Skeletal muscle cell (primary cell): ENCODE results near the gene RHOF.

Source experiments
- DNase-seq: peaks from one replicate; pipeline ENCODE4 v3.0.0-alpha.2; 2010; ENCODE audit warnings: low read depth
- H3K4me3 ChIP-seq: 2 replicates; pipeline ENCODE4 v1.5.1; 2011; ENCODE audit warnings: low read depth, mild to moderate bottlenecking, control low read depth, low read length, moderate library complexity

RHOF gene

DNA sequence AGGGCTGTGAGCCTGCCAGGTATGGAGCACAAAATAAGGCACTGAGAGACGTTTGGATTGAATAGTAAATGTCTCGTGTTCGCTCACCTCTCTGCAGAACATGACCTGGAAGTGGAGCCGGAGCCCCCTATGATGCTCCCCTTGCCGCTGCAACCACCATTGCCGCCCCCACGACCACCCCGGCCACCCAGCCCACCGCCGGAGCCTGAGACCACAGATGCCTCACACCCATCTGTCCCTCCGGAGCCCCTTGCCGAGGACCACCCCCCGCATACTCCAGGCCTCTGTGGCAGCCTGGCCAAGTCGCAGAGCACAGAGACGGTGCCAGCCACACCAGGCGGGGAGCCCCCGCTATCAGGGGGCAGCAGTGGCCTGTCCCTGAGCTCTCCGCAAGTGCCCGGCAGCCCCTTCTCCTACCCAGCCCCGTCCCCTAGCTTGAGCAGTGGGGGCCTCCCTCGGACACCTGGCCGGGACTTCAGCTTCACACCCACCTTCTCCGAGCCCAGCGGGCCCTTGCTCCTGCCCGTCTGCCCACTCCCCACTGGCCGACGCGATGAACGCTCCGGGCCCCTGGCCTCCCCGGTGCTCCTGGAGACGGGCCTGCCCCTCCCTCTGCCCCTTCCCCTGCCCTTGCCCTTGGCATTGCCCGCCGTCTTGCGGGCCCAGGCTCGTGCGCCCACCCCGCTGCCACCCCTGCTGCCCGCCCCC is 29.1 kb upstream of the RHOF start:
- DNase-seq = no peak
- H3K4me3 ChIP-seq = no peak overlapping the region

DNA sequence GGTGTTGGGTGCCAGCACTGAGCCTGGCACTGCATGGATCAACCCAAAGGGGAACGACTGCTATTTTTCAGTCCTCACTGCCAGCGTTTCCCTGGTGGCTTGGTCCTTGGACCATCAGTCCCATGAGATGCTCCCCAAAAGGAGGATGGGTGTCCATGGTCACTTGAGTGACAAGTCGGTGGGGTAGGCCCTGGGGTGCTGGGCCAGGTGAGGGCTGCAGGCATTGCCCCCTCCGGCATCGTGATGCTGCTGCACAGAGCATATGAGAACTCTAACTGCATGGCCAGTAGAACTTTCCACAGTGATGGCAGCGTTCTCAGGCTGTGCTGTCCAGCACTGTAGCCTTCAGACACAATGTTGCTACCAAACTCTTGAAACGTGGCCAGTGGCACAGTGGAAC is 26.6 kb upstream of the RHOF start:
- no peak overlapping the region for H3K4me3 ChIP-seq
- DNase-seq = no peak

DNA sequence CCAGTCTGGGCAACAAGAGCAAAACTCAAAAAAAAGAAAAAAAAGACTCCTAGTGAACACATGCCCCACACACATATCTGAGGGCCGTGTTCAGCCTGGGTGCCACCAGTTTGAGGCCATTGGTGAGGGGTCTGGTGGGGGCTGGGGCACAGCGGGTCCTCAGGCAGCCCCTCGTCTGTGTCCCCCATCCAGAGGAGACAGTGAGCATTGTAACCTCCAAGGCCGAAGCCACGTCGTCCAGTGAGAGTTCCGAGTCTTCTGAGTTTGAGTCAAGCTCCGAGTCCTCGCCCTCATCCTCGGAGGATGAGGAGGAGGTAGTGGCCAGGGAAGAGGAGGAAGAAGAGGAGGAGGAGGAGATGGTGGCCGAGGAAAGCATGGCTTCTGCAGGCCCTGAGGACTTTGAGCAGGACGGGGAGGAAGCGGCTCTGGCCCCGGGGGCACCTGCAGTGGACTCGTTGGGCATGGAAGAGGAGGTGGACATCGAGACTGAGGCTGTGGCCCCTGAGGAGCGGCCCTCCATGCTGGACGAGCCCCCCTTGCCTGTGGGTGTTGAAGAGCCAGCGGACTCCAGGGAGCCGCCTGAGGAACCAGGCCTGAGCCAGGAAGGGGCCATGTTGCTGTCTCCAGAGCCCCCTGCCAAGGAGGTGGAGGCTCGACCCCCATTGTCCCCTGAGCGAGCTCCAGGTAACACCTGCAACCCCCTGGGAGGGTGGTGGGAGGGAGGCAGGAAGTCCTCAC is 25.9 kb upstream of the RHOF start:
- H3K4me3 ChIP-seq = no peak overlapping the region

DNA sequence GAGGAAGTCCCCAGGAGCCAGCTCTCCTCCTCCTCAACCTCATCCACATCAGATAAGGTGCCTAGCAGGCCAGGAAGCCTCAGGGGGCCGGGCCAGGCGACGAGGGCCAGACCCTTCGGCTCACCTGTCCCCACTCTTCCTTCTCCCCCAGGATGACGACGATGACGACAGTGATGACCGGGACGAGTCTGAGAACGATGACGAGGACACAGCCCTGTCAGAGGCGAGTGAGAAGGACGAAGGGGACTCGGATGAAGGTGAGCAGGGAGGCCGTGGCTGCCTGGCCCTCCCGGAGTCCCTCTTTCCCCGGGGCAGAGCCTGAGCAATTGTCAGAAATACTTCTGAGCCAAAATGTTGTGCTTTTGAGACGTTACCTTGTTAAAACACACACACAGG is 24.2 kb upstream of the RHOF start:
- no peak overlapping the region for H3K4me3 ChIP-seq
- DNase-seq = no peak

More for the DNA sequence above, 25.9 kb upstream of the RHOF start:
- no peak for DNase-seq

DNA sequence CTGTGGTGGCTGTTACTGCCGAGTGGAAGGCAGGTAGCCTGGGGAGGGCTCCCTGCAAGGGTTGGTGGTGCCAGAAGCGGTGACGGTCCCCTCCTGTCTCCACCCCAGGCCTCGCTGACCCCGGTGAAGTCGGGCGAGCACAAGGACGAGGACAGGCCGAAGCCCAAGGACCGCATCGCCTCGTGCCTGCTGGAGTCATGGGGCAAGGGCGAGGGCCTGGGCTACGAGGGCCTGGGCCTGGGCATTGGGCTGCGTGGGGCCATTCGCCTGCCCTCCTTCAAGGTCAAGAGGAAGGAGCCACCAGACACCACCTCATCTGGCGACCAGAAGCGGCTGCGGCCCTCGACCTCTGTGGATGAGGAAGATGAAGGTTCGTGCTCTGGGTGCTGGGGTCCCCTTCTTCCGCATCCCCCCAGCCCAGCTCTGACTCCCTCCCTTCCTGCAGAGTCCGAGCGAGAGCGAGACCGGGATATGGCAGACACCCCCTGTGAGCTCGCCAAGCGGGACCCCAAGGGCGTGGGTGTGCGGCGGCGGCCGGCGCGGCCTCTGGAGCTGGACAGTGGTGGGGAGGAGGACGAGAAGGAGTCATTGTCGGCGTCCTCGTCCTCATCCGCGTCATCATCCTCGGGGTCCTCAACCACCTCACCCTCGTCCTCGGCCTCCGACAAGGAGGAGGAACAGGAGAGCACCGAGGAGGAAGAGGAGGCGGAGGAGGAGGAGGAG is 23.6 kb upstream of the RHOF start:
- H3K4me3 ChIP-seq = no peak overlapping the region
- no peak for DNase-seq

DNA sequence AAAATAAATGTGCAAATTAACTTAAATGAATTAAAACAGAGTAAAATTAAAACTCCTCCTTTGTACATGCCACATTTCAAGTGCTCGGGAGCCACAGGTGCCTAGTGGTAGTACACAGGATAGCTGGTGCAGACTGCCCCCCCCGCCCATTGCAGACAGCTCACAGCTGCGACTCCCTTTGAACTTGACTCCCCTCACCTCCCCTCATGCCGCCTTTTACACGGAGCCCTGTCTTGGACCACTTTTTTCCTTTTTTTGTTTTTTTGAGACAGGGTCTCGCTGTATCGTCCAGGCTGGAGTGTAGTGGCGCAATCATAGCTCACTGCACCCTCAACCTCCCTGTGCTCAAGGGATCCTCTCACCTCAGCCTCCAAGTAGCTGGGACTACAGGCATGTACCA is 21.8 kb upstream of the RHOF start:
- DNase-seq = no peak
- no peak overlapping the region for H3K4me3 ChIP-seq

DNA sequence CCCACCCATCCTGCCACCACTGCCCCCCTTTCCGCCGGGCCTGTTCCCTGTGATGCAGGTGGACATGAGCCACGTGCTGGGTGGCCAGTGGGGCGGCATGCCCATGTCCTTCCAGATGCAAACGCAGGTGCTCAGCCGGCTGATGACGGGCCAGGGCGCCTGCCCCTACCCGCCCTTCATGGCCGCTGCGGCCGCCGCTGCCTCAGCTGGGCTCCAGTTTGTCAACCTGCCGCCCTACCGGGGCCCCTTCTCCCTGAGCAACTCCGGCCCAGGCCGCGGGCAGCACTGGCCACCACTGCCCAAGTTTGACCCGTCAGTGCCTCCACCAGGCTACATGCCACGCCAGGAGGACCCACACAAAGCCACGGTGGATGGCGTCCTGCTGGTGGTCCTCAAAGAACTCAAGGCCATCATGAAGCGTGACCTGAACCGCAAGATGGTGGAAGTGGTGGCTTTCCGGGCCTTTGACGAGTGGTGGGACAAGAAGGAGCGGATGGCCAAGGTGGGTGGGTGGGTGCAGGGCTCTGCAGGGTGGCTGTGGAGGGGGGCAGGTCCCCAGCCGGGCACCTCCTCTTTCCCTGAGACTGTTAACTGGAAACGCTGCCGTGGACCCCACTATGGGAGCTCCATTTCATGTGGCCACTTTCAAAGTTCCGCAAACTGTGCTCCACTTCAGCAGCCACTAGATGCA is 21.1 kb upstream of the RHOF start:
- DNase-seq = no peak
- no peak overlapping the region for H3K4me3 ChIP-seq

DNA sequence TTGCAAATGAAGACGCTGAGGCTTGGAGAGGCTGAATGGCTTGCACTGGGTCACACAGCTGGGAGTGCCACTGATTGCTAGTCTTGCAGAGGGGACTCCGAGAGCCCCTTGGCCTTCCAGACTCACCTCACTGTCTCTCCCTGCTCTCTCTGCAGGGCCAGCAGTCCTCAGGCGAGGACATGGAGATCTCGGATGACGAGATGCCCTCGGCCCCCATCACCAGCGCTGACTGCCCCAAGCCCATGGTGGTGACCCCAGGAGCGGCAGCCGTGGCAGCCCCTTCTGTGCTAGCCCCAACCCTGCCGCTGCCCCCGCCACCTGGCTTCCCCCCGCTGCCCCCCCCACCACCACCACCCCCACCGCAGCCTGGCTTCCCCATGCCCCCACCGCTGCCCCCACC is 20.5 kb upstream of the RHOF start:
- no peak for DNase-seq
- no peak overlapping the region for H3K4me3 ChIP-seq

DNA sequence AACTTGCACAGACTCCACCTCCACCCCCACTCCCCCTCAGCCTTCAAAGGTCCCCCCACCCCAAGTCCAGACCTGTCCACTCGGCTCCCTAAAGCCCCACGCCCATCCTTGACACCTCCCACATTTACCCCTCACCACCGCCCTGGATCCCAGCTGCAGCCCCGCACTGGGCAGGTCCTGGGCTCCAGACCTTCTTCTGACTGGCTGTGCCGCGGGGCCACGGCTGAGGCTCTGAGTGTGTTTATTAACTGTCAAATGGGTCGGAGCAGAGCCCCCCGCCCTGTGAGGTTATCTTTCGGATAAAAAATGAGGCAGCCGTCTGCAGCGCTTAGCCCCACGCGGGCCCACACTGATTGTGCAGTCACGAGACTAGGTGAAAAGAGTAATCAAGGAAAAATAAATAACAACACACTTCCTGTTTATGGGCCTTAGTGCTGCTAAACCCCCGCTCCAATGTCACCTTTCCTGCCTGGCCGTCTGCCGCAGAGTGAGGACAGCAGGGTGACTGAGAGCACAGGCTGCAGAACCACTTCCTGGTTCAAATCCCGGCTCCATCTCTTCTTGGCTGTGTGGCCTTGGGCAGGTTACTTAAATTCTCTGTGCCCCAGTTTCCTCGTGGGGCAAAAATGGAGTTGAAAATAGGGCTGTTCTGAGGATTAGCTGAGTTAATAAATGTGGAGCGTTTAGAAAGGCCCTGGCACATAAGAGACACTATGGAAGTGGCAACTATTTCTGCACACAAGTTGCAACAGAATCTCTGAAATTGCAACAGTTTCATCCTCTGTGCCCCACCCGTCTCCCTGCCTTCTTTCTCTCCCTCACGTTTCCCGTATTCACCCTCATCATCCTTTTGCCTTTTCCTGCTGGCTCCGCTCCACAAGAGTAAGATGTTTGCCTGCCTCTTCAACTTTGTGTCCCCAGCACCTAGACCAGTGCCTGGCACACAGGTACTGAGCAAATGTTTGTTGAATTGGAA is 19.7 kb upstream of the RHOF start:
- H3K4me3 ChIP-seq = peak overlapping the region; percentile 54
- DNase-seq = no peak

DNA sequence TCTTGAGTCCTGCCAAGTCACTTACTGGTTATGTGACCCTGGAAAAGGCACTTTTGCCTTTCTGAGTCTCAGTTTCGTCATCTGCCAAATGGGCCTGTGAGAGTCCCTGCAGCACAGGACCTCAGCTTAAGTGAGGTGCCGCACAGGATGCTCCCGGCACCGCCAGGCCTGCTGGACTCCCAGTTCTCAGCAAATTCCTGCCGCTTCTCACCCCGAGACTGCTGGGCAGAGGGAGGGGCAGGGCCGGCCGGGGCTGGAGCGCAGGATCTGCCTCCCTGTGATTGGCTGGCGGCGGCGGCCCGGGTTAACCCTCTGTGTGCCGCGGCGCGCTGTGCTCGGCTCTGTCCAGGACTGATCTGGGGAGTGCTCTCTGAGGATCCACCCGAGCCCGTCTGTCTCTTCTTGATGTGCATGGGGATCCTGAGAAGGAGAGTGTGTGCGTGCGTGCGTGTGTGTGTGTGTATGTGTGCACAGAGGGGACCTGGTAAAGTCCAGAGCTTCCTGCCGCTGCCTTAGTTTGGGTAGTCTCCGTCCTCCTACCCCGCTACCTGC is 18.9 kb upstream of the RHOF start:
- DNase-seq = no peak
- H3K4me3 ChIP-seq = peak overlapping the region; percentile 54

DNA sequence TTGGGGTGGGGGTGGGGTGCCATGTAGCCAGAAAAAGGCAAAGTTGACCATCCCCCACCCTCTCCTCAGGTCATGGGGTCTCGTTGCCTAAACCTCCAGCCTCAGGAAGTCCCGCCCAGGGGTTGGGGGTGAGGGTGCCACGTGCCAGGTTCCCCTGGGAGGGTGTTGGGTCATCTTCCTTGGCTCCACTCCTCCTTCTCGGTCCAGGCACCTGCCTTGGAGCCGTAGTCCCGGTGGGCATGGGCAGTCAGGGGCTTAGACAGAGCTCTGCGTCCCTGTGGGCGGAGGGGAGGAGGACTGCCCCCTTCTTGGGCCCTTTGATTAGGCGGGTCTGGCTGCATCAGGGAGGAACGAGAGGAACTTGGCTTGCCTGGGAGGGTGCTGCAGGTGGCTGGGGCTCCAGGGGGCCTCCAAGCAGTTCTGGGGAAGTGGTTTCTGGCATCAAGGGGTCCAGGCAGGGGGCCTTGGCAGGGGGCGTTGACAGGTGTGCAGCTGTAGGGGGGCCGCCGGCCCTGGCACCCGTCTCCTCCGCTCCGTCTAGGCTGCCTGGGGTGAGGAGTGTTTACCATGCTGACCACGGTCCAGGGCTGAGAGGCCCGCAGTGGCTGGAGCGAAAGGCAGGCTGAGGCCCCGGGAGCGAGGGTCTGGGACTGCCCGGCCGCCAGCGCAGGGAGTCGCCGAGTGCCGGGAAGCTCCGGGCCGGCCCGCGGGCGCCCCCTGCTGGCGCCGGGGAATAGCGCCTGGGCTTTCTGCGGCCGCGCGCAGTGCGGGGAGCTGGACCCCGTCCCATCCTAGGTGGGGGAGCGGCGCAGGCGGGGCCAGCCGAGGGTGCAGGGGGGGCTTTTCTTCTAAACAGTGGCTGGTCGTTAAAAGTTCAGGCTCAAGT is 18.2 kb upstream of the RHOF start:
- DNase-seq = no peak
- peak overlapping the region; percentile 54 for H3K4me3 ChIP-seq

DNA sequence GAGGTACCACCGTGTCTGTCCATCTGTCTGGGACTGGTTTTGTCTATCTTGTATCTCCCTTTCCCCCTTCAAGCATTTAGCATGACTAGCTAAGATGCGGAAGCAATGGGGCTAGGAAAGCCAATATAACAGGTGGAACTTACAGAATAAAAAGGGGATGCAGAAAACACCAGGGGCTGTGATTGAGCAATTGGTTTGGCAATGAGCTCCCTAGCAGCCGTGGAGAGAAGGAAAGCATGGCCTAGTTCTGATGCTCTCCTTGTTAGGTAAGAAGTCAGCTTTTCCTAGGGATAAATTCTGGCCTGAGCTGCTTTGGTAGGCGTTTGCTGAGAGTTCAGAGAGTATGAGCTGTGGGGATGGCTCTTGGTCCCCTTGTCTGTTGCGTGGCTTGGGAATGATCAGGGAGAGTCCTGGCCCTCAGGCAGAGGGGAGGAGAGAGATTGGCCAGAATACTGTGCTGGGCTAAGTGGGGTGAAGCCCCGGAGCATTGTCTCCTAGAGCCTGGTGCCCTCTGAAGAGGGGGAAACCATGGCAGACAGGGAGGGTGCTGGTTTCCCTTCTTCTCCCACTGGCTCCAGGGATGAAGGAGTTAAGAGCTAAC is 17.4 kb upstream of the RHOF start:
- DNase-seq = no peak
- H3K4me3 ChIP-seq = peak overlapping the region; percentile 54

DNA sequence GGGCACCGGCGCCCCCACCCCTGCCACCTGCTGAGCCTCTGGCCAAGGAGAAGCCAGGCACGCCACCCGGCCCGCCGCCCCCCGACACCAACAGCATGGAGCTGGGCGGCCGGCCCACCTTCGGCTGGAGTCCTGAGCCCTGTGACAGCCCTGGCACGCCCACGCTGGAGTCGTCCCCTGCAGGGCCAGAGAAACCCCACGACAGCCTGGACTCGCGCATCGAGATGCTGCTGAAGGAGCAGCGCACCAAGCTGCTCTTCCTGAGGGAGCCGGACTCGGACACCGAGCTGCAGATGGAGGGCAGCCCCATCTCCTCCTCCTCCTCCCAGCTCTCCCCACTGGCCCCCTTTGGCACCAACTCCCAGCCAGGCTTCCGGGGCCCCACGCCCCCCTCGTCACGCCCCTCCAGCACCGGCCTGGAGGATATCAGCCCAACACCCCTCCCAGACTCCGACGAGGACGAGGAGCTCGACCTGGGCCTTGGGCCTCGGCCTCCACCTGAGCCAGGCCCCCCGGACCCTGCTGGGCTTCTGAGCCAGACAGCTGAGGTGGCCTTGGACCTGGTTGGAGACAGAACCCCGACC is 16.8 kb upstream of the RHOF start:
- H3K4me3 ChIP-seq = no peak overlapping the region
- no peak for DNase-seq

DNA sequence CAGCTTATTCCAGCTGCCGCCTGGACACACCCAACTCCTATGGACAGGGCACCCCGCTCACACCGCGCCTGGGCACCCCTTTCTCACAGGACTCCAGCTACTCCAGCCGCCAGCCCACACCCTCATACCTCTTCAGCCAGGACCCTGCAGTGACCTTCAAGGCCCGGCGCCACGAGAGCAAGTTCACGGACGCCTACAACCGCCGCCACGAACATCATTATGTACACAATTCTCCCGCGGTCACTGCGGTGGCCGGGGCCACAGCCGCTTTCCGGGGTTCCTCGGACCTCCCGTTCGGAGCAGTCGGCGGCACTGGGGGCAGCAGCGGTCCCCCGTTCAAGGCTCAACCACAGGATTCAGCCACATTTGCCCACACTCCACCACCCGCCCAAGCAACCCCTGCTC is 16.2 kb upstream of the RHOF start:
- DNase-seq = no peak
- no peak overlapping the region for H3K4me3 ChIP-seq

DNA sequence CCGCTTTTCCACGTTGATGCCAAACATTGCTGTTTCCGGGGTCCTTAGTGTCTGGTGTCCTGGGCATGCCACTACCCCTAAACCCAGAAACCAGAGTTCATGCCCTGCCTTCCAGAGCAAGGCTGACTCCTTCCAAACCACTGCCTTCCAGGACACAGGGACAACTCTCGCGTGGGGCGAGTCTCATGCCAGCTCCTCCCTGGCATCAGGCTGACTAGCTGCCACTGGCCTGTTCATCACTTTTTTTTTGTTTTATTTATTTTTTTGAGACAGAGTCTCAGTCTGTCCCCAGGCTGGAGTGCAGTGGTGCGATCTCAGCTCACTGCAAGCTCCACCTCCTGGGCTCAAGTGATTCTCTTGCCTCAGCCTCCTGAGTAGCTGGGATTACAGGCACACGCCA is 15.1 kb upstream of the RHOF start:
- no peak for DNase-seq
- no peak overlapping the region for H3K4me3 ChIP-seq

DNA sequence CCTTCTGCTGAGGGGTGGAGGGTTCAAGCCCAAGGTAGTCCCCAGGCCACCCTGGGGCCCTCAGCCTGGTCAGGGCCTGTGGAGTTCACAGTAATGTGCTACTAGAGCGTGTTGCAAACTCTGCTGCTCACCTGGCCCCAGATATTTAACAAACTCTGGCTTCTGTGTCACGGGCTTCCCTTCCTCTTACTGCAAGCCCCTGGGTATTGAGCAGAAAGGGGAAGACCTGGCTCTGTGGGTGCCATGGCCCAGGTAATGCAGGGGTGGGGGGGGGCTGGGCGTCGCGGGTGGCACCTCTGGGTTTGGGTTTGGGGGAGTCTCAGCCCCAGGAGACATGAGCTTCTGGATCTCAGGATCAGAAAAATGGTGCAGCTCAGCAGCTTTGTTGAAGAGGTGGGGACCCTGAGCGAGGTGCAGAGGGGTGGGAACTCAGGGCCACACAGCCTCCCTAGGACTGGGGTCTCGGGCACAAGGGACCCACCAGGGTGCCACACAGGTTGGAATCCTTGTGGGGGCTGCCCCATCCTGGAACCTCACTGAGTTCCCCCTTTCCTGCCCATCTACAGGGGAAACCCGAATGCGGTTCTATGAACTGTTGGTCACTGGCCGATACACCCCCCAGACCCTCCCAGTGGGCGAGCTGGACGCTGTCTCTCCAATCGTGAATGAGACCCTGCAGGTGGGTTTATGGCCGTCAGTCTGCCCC is 14.3 kb upstream of the RHOF start:
- DNase-seq = no peak
- no peak overlapping the region for H3K4me3 ChIP-seq
